8988T (cell line): ENCODE results near the gene TOMM6.
A peak's percentile ranks its signal among the peaks of the same experiment; 100 is the strongest.
"Not testable (repeated sequence)": the region's sequence is repeated elsewhere in the genome, so short reads cannot be mapped to it uniquely, and the experiment has no call there.

ENCODE experiments used
- DNase-seq: peaks from one replicate; pipeline ENCODE4 v3.0.0; 2011

Gene TOMM6

GRCh38 chr6:41766043-41766664 is 21.3 kb upstream of the TOMM6 start:
- DNase-seq, result not testable (repeated sequence)

- no peak for DNase-seq
Measured at GRCh38 chr6:41767112-41767833, 20.2 kb upstream of the TOMM6 start.

DNA sequence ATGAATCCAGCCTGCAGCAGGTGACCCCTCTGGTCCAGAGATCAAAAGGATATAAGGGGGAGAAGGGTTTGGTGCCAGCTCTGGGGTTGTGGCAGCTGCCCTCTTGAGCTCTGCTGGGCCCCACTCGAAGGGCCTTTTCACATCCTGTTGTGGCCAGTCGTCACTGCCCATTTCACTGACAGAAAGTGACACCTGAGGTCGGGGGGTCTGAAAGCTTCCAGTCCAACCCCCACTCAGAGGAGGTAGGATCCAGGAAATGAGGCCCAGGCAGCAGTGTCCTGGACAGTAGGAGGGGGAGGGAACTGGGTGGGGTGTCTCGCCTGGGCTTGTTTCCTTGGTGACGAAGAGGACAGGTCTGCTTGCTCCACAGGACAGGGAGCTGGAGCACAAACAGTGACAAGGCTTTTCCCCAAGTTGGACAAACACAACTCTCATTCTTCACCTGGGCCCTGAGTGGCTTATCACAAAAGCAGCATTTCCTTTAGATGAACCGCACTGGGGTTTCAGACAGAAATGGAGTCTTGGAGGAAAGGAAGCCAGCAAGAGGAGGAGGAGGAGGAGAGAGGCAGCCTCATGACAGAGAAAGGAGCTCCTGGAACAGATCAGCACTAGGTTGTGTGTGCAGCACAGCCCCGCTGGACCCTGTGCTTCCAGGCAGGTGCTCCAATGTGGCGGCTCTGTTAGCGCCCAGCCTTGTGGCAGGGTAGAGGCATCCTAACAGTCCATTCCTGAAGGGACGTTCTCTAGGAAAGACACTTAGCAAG is 18.8 kb upstream of the TOMM6 start:
- DNase-seq, result no peak

DNA sequence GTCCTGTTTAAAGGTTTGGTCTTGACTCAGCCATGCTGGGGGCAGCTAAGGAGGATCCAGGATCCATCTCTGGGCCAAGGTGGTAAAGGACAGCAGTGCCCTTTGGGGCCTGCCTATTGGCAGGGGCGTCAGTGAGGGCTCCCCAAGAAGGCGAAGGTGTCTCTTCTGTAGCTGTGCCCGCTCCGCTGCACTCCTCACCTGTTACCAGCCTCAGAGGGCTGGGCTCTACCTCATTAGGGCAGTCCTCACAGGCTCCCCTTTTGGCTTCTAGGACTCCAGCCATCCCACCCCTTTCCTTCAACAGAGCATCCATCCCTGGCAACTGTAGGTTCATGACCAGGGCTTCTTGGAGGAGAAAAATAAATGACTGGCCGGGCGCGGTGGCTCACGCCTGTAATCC is 18.1 kb upstream of the TOMM6 start:
- DNase-seq, result no peak

DNA sequence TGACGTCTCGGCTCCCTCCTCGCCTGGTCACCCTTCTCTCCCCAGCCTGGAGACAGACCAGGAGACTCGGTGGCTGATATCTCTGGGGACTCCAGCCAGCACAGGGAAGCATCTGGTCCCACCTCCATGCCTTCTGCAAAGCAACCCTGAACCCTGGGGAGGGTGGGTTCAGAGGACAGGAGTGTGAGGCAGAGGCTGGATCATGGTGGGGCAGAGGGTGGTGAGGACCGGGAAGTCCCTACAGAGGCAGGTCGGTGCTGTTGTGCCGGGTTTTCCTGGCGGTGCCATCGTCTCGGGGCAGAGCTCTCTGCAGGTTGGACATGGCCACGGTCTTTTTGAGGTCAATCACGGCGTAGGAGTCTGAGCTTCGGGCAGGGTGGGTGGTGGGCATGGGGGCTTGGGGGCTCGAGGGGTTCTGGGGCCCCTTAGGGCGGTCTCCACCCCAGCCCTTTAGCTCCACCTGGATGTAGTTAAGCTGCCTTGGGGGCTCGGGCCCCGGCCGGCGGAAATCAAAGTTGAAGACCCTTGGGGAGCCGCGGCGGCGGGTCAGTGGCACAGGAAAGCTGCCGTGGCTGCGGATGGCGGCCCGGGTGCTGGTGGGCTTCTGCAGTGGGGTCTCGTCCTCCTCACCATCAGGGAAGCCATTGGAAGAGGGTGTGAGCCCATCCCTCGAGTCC is 17.0 kb upstream of the TOMM6 start:
- no peak for DNase-seq

- DNase-seq, result no peak
Measured at GRCh38 chr6:41771058-41771983, 16.2 kb upstream of the TOMM6 start.

DNA sequence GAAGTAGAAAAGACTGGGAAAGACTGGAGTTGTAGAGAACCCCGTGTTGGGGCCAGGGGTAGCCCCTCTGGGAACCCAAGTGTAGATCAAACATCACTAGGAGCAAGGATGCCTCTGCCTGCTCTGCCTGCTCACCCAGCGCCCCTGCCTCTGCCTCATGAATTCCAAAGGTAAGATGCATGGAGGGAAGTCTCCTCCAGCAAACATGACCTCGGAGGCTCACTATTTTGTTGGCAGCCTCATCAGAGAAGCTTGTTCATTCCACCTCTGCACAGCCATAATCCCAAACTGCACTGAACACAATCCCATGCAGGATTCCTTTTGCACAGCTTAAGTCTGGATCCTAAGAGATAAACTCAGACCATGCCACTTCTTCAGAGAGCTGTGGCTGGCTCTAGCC is 12.7 kb upstream of the TOMM6 start:
- no peak for DNase-seq

GRCh38 chr6:41775293-41775882 is 12.1 kb upstream of the TOMM6 start:
- no peak for DNase-seq

GRCh38 chr6:41777551-41778285 is 9.8 kb upstream of the TOMM6 start:
- no peak for DNase-seq

DNA sequence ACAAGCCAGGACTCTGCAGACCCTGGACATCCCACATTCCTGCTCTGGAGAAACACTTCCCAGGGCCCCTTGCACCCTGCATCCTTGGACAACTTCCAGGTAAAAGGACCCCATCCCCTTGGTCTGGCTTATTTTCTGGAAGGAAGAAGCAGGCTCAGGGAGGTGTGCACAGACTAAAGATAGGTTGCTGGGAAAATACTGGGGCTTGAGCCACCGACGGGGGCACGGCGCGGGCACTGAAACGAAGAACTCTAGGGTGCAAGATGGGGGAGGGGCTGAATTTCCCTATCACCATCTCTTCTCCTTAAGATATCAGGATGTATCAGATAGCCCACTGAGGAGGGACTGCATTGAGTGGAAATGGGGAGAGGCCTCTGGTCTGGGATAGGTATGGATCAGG is 8.6 kb upstream of the TOMM6 start:
- DNase-seq, result no peak

GRCh38 chr6:41779336-41779735 is 8.2 kb upstream of the TOMM6 start:
- no peak for DNase-seq

DNA sequence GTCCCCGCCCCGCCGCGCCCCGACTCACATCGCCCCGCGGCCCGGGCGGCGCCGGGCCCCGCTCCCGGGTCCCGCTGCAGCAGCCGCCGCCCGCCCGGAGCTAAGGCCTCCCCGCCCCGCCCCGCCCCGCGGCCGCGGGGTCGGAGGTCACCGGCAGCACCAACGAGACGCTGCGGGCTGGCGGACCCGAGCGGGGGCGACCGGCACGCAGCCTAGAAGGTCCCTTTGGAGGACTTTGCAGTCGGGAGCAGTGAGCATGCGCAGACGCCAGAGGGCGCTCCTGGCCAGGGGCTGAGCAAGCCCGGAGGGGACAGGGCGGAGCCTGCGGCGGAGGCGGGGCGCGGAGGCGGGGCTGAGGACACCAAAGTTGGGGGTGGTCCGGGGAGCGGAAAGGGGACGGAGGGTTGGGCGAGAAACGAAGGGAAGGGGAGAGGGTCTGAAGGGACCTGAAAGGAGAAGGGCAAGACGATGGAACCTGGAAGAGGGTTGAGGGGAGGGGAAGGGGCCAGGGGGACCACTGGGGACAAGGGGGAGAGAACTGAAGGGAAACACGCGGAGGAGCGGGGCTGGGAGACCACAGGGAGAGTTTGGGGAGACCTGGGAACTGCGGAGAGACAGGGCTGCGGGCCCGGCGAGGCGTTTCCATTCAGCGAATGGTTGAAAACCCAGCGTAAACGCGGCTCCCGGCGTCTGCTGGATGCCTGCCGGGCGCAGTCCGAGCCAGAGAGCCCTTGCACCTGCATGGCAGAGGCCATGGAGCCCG is 7.5 kb upstream of the TOMM6 start, which contains the start of gene FRS3:
Gene FRS3, minus strand, starts transcription at position 113 of the 763 bp plus-strand sequence. CDS start 2,913 bp downstream, outside the sequence.
- peak; percentile 99 for DNase-seq

GRCh38 chr6:41780551-41781365 is 6.7 kb upstream of the TOMM6 start, which contains the start of gene PRICKLE4:
Gene PRICKLE4, plus strand, starts transcription at chr6:41780782. Its CDS starts 2,692 bp downstream, at chr6:41783474.
- peak; percentile 82 for DNase-seq

- DNase-seq, result no peak
Measured at GRCh38 chr6:41781366-41781730, 6.1 kb upstream of the TOMM6 start.

DNA sequence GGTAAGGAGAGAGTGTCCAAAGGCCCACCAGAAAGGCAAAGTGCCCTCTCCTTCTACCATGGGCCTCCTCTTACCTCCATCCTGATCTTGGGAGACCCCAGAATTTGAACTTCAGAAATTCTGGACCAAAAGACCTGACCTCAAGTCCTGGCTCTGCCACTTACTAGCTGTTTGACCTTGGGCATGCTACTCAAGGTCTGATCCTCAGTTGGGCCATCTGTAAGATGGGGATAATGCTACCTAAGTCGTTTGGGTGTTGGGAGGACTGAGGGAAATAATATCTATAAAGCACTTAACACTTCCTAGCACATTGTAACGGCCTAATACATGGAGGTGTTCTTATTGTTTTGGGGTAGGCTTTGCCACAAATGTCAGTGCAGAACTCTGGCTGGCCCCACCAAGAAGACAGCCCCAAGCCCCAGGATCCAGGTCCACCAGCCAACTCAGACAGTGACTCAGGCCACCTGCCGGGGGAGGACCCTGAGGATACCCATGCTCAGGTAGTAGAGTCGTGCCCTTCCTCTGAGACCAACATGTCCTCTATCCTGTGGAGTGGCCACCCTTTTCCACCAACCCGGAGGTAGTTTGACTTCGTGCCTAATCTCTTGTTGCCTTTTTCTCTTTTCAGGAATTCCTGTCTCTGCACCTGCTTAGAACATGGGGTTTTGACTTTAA is 4.3 kb upstream of the TOMM6 start:
- no peak for DNase-seq

DNA sequence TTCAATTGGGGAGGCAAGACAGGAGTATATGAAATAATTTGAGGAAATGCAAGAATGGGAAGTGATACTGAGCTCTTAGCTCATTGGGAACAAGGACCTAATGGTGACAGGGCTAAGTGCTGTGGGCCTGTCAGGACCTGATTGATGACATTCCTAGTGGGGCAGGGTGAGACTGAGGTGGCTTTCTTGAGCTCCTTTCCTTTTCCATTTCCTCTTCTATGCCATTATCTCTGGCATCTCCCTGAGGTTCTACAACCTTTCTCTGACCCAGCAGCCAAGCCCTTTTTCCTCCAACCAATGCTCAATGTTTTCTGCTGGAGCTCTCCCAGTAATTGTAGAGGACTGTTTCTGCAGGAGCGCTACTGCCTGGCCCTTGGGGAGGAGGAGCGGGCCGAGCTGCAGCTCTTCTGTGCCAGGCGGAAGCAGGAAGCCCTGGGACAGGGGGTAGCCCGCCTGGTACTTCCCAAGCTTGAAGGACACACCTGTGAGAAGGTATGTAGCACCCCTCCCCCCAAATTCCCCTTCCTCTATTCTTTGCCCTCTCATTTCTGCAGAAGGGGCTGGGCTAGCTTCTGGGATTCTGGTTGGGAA is 2.8 kb upstream of the TOMM6 start:
- no peak for DNase-seq

DNA sequence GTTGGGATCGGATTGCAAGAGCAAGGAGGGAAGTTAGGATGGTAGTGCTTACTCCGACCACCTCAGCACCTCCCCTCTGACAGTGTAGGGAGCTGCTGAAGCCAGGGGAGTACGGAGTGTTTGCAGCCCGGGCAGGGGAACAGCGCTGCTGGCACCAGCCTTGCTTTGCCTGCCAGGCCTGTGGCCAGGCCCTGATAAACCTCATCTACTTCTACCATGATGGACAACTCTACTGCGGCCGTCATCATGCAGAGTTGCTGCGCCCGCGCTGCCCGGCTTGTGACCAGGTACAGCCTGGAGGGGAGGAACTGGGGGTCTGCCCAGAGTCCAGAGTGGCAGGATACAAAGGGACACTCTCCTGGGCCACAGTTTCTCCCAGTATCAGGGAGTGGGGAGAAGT is 2.2 kb upstream of the TOMM6 start:
- no peak for DNase-seq
